Colon (tissue), 2 donors: Measurements from ENCODE around the gene TAAR1.
"Not testable (repeated sequence)": the region's sequence is repeated elsewhere in the genome, so short reads cannot be mapped to it uniquely, and the experiment has no call there.

Source experiments
- FAIRE-seq: peaks from 2 replicates; lab custom pipeline; 2012; peaks lifted over from hg19 to GRCh38; lab: Jason Lieb, UNC
- donor health status: control.
- donor health status: control.

Gene TAAR1

GRCh38 chr6:132659082-132659481, at the start of gene TAAR1:
Gene TAAR1 (minus strand): TSS chr6:132659182. CDS start chr6:132646003, 13,179 bp downstream.
- no peak for FAIRE-seq

- FAIRE-seq, result no peak
These were observed 49.8 kb upstream of the TAAR1 start for GRCh38 chr6:132708771-132709170.

- no peak for FAIRE-seq
These were observed 49.0 kb upstream of the TAAR1 start for GRCh38 chr6:132708002-132708401.

- not testable (repeated sequence) for FAIRE-seq
These were observed 47.8 kb upstream of the TAAR1 start for GRCh38 chr6:132706756-132707155.

GRCh38 chr6:132703936-132704335, 45.0 kb upstream of the TAAR1 start:
- no peak for FAIRE-seq

GRCh38 chr6:132698608-132699007, 39.6 kb upstream of the TAAR1 start:
- no peak for FAIRE-seq

- FAIRE-seq, result no peak
These were observed 36.8 kb upstream of the TAAR1 start for GRCh38 chr6:132695773-132696172.

- no peak for FAIRE-seq
These were observed 34.5 kb upstream of the TAAR1 start for GRCh38 chr6:132693478-132693877.

- no peak for FAIRE-seq
These were observed 31.7 kb upstream of the TAAR1 start for GRCh38 chr6:132690678-132691077.

GRCh38 chr6:132687306-132687705, 28.3 kb upstream of the TAAR1 start:
- no peak for FAIRE-seq

- FAIRE-seq, result no peak
These were observed 27.5 kb upstream of the TAAR1 start for GRCh38 chr6:132686531-132686930.

GRCh38 chr6:132685009-132685408, 26.0 kb upstream of the TAAR1 start:
- no peak for FAIRE-seq

GRCh38 chr6:132684272-132684671, 25.3 kb upstream of the TAAR1 start:
- no peak for FAIRE-seq

GRCh38 chr6:132683543-132683942, 24.6 kb upstream of the TAAR1 start:
- no peak for FAIRE-seq

- FAIRE-seq, result not testable (repeated sequence)
These were observed 20.1 kb upstream of the TAAR1 start for GRCh38 chr6:132679094-132679493.

GRCh38 chr6:132675749-132676148, 16.8 kb upstream of the TAAR1 start:
- FAIRE-seq, result no peak

- FAIRE-seq, result no peak
These were observed 16.0 kb upstream of the TAAR1 start for GRCh38 chr6:132675002-132675401.

GRCh38 chr6:132673376-132674094, 14.6 kb upstream of the TAAR1 start:
- no peak for FAIRE-seq

GRCh38 chr6:132671295-132671694, 12.3 kb upstream of the TAAR1 start:
- no peak for FAIRE-seq

GRCh38 chr6:132669690-132670291, 10.8 kb upstream of the TAAR1 start:
- FAIRE-seq, result no peak

- no peak for FAIRE-seq
These were observed 7.1 kb upstream of the TAAR1 start for GRCh38 chr6:132666118-132666517.

- no peak for FAIRE-seq
These were observed 5.5 kb upstream of the TAAR1 start for GRCh38 chr6:132664309-132665034.

GRCh38 chr6:132663661-132664060, 4.7 kb upstream of the TAAR1 start:
- FAIRE-seq, result no peak
